ENCODE data around the gene FTCD.

GRCh38 chr21:46126309-46127238 is 28.8 kb downstream of the FTCD start:
- TF ChIP-seq CTCF (conservative IDR thresholded peaks at IDR 0.05; ENCODE audit: low read length): no peak
- TF ChIP-seq EZH2phosphoT487 (IDR thresholded peaks at IDR 0.05; ENCODE audit: borderline replicate concordance, low read depth, low read length): no peak
